Measurements from ENCODE around the gene CHD2.

The CHD2 gene

GRCh38 chr15:92883876-92884435 is 16.2 kb upstream of the CHD2 start:
- peaks cover 70% of the 10 kb centered on the region for H3K4me1 ChIP-seq (ENCODE audit: insufficient read depth, low read length)
- DNase-seq: no peak
- no peak for ATAC-seq (ENCODE audit: insufficient read depth, low read depth)

GRCh38 chr15:92884436-92885223 is 15.5 kb upstream of the CHD2 start:
- peaks cover 61% of the 10 kb centered on the region for H3K36me3 ChIP-seq (ENCODE audit: insufficient read depth, low read length)
- peaks cover 72% of the 10 kb centered on the region for H3K4me1 ChIP-seq (ENCODE audit: insufficient read depth, low read length)
- H3K27me3 ChIP-seq (ENCODE audit: insufficient read depth, low read length, poor library complexity): no peaks in the 10 kb centered on the region
- peaks cover 87% of the 10 kb centered on the region for H3K79me2 ChIP-seq (ENCODE audit: insufficient read depth, low read length)
- no peak overlapping the region for H2AFZ ChIP-seq (ENCODE audit: low read depth, low read length)
- TF ChIP-seq, protein P1, sequence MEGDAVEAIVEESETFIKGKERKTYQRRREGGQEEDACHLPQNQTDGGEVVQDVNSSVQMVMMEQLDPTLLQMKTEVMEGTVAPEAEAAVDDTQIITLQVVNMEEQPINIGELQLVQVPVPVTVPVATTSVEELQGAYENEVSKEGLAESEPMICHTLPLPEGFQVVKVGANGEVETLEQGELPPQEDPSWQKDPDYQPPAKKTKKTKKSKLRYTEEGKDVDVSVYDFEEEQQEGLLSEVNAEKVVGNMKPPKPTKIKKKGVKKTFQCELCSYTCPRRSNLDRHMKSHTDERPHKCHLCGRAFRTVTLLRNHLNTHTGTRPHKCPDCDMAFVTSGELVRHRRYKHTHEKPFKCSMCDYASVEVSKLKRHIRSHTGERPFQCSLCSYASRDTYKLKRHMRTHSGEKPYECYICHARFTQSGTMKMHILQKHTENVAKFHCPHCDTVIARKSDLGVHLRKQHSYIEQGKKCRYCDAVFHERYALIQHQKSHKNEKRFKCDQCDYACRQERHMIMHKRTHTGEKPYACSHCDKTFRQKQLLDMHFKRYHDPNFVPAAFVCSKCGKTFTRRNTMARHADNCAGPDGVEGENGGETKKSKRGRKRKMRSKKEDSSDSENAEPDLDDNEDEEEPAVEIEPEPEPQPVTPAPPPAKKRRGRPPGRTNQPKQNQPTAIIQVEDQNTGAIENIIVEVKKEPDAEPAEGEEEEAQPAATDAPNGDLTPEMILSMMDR (IDR thresholded peaks at IDR 0.05; ENCODE audit: borderline replicate concordance, extremely low read depth, low read length, poor library complexity, severe bottlenecking): no peak
- no peak for TF ChIP-seq EZH2 (IDR thresholded peaks at IDR 0.05; ENCODE audit: borderline replicate concordance, low read depth, low read length, severe bottlenecking)
- peaks cover 23% of the 10 kb centered on the region; the same call in 1 of the 2 replicates for H4K20me1 ChIP-seq (ENCODE audit: insufficient read depth, low read length)
- H3K9me3 ChIP-seq (ENCODE audit: insufficient read depth, low read length, severe bottlenecking): no peaks in the 10 kb centered on the region
- no peak for DNase-seq
- peak overlapping the region; percentile 67 for H3K4me2 ChIP-seq (ENCODE audit: insufficient read depth, low read length)
- H3K4me3 ChIP-seq (ENCODE audit: low read depth in 1 of 2, low read length in 2 of 2): peak overlapping the region; percentile 75 to 76
- peak overlapping the region; percentile 86 for H3K27ac ChIP-seq (ENCODE audit: low read length)
- no peak for ATAC-seq (ENCODE audit: insufficient read depth, low read depth)
- peak overlapping the region; percentile 97 for H3K9ac ChIP-seq (ENCODE audit: low read depth, low read length)

More at GRCh38 chr15:92883876-92884435, 16.2 kb upstream of the CHD2 start:
- H3K4me3 ChIP-seq (ENCODE audit: low read depth in 1 of 2, low read length in 2 of 2): peak overlapping the region; percentile 75 to 76
- peaks cover 80% of the 10 kb centered on the region for H3K79me2 ChIP-seq (ENCODE audit: insufficient read depth, low read length)
- H3K9me3 ChIP-seq (ENCODE audit: insufficient read depth, low read length, severe bottlenecking): no peaks in the 10 kb centered on the region
- H3K4me2 ChIP-seq (ENCODE audit: insufficient read depth, low read length): peak overlapping the region; percentile 67
- H3K9ac ChIP-seq (ENCODE audit: low read depth, low read length): peak overlapping the region; percentile 97
- peak overlapping the region; percentile 86 for H3K27ac ChIP-seq (ENCODE audit: low read length)
- no peaks in the 10 kb centered on the region for H3K27me3 ChIP-seq (ENCODE audit: insufficient read depth, low read length, poor library complexity)
- peaks cover 22% of the 10 kb centered on the region; the same call in 1 of the 2 replicates for H4K20me1 ChIP-seq (ENCODE audit: insufficient read depth, low read length)
- no peak overlapping the region for H2AFZ ChIP-seq (ENCODE audit: low read depth, low read length)
- peaks cover 56% of the 10 kb centered on the region for H3K36me3 ChIP-seq (ENCODE audit: insufficient read depth, low read length)
- TF ChIP-seq EZH2 (IDR thresholded peaks at IDR 0.05; ENCODE audit: borderline replicate concordance, low read depth, low read length, severe bottlenecking): no peak
- TF ChIP-seq, protein P1 (IDR thresholded peaks at IDR 0.05; ENCODE audit: borderline replicate concordance, extremely low read depth, low read length, poor library complexity, severe bottlenecking): no peak

DNA sequence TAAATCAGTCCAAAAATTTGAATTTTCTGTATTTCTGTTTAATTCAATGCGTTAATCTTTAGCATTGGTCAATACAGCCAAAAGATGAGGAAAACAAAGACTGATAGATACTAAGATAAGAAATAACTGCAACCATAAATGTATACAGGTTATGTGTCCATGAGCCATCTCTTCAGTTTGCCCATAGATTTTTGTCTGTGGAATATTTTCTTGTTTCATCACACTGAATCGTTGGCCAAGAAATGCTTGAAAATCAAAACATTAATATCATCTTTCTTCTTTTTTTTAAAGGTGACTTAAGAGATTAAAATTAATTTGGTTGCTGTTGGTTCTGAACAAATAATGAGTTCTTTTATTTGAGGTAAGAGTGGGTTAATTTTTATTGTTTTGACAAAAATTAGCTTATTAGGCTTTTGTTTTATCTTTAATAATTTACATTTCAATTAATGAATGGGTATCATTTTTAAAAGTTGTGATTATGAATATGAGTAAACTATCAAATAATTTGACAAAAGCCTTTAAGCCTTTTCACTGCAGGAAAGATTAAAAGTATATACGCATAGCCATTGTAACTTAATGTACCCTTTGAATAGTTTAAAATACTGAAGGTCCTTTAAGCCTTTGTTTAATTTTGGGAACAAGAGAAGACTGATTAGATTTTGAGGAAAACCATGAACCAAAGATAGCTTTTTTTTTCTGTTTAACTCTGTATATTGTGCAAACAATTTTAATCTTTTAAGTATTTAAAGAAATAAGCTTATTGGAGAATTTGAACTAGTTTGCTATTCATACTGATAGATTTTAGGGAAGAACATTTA is 14.7 kb upstream of the CHD2 start:
- ATAC-seq (ENCODE audit: insufficient read depth, low read depth) (no peak), DNase-seq (no peak)
- Histone ChIP-seq H3K27me3 (ENCODE audit: insufficient read depth, low read length, poor library complexity) (no peaks in the 10 kb centered on the region), H3K36me3 (ENCODE audit: insufficient read depth, low read length) (peaks cover 66% of the 10 kb centered on the region), H2AFZ (ENCODE audit: low read depth, low read length) (no peak overlapping the region), H4K20me1 (ENCODE audit: insufficient read depth, low read length) (peaks cover 27% of the 10 kb centered on the region; the same call in 1 of the 2 replicates), H3K9me3 (ENCODE audit: insufficient read depth, low read length, severe bottlenecking) (no peaks in the 10 kb centered on the region), H3K79me2 (ENCODE audit: insufficient read depth, low read length) (peaks cover 93% of the 10 kb centered on the region), H3K9ac (ENCODE audit: low read depth, low read length) (peak overlapping the region; percentile 97), H3K4me2 (ENCODE audit: insufficient read depth, low read length) (peak overlapping the region; percentile 67), H3K4me1 (ENCODE audit: insufficient read depth, low read length) (peaks cover 70% of the 10 kb centered on the region), H3K4me3 (ENCODE audit: low read depth in 1 of 2, low read length in 2 of 2) (peak overlapping the region; percentile 75 to 76; a peak in 3 of 4 replicates), H3K27ac (ENCODE audit: low read length) (peak overlapping the region; percentile 86)
- TF ChIP-seq, protein P1 (IDR thresholded peaks at IDR 0.05; ENCODE audit: borderline replicate concordance, extremely low read depth, low read length, poor library complexity, severe bottlenecking): no peak
- TF ChIP-seq EZH2 (IDR thresholded peaks at IDR 0.05; ENCODE audit: borderline replicate concordance, low read depth, low read length, severe bottlenecking): no peak
